Fibroblast of lung (primary cell): ENCODE data around the gene KRCC1. TPM values are rescaled to one million over a fixed set of nuclear protein-coding genes. Genes with fewer than 3 reads are reported as not detected.

Experiments used
- DNase-seq, 2 donors: peaks; one replicate each; pipeline versions ENCODE4 v3.0.0 to v3.0.0-alpha.2; 2010; ENCODE audit warnings: low read depth in 2 of 2
- H2AFZ ChIP-seq: 2 replicates; pipeline ENCODE4 v1.5.1; 2012; ENCODE audit warnings: low read length, control low read depth, inconsistent platforms
- H3K27ac ChIP-seq: 2 replicates; pipeline ENCODE4 v1.5.1; 2011; ENCODE audit warnings: low read length, control low read depth; ENCODE audit not compliant: insufficient read depth
- H3K27me3 ChIP-seq: 2 replicates; pipeline ENCODE4 v1.5.1; 2011; ENCODE audit warnings: mild to moderate bottlenecking, low read length; ENCODE audit not compliant: control insufficient read depth, insufficient read depth
- H3K36me3 ChIP-seq: 2 replicates; pipeline ENCODE4 v1.5.1; 2011; ENCODE audit warnings: low read length; ENCODE audit not compliant: control insufficient read depth, insufficient read depth
- H3K4me1 ChIP-seq: 2 replicates; pipeline ENCODE4 v1.5.1; 2011; ENCODE audit warnings: low read length; ENCODE audit not compliant: control insufficient read depth, insufficient read depth; ENCODE audit errors: extremely low read depth
- H3K4me2 ChIP-seq: 2 replicates; pipeline ENCODE4 v1.5.1; 2011; ENCODE audit warnings: low read length, control low read depth; ENCODE audit not compliant: insufficient read depth; ENCODE audit errors: extremely low read depth
- H3K4me3 ChIP-seq, 4 experiments: fragments of 200-600 bp in 1 of 4; sonication (generic) in 1 of 4; replicated peaks in 1 of 4; 2 replicates each; pipeline ENCODE4 v1.5.1; 2011 to 2016; ENCODE audit warnings: low read length in 4 of 4, low read depth in 3 of 4, mild to moderate bottlenecking in 3 of 4, control low read depth in 2 of 4, inconsistent platforms in 1 of 4, mixed read lengths in 1 of 4; ENCODE audit not compliant: insufficient read depth in 1 of 4; ENCODE audit errors: control extremely low read depth in 1 of 4
- H3K79me2 ChIP-seq: 2 replicates; pipeline ENCODE4 v1.5.1; 2012; ENCODE audit warnings: mild to moderate bottlenecking, low read length, inconsistent platforms; ENCODE audit not compliant: control insufficient read depth, insufficient read depth
- H3K9ac ChIP-seq: 2 replicates; pipeline ENCODE4 v1.5.1; 2011; ENCODE audit warnings: mild to moderate bottlenecking, low read length, control low read depth; ENCODE audit not compliant: insufficient read depth
- H3K9me3 ChIP-seq: 2 replicates; pipeline ENCODE4 v1.5.1; 2012; ENCODE audit warnings: low read depth, low read length; ENCODE audit not compliant: control insufficient read depth, insufficient read depth
- H4K20me1 ChIP-seq: 2 replicates; pipeline ENCODE4 v1.5.1; 2011; ENCODE audit warnings: low read length; ENCODE audit not compliant: control insufficient read depth, insufficient read depth; ENCODE audit errors: extremely low read depth
- EZH2 ChIP-seq: IDR thresholded peaks from 2 replicates; pipeline ENCODE4 v1.5.1; 2012; ENCODE audit warnings: low read length, control low read depth, mild to moderate bottlenecking; ENCODE audit errors: missing control alignments
- polyA plus RNA-seq, 2 donors: library from polyadenylated mRNA; depleted of rRNA in 1 of 2; stranded (reverse) in 1 of 2; unstranded in 1 of 2; fragments of >200 nt; gene quantifications; 2 replicates each; pipeline ENCODE4 v1.2.1, GENCODE V29; 2011 to 2012; ENCODE audit warnings: missing spikeins in 1 of 2
- total RNA-seq: library from RNA; depleted of rRNA; stranded (reverse); fragments of >200 nt; gene quantifications from 2 replicates; pipeline ENCODE4 v1.2.1, GENCODE V29; 2014
- TF ChIP-seq, protein P1 (sequence below), 2 donors: IDR thresholded peaks in 1 of 2; conservative IDR thresholded peaks in 1 of 2; 1 replicate in 1 of 2; 2 replicates in 1 of 2; pipeline ENCODE4 v1.5.1; 2011 to 2012; ENCODE audit warnings: low read length in 2 of 2, control low read depth in 1 of 2, inconsistent platforms in 1 of 2, low read depth in 1 of 2, mild to moderate bottlenecking in 1 of 2

KRCC1 gene
- total and polyA plus RNA-seq, 2 donors (not counting 1 experiment from before 2014, with no cell fraction given), result 39.3 to 44.4 TPM

DNA sequence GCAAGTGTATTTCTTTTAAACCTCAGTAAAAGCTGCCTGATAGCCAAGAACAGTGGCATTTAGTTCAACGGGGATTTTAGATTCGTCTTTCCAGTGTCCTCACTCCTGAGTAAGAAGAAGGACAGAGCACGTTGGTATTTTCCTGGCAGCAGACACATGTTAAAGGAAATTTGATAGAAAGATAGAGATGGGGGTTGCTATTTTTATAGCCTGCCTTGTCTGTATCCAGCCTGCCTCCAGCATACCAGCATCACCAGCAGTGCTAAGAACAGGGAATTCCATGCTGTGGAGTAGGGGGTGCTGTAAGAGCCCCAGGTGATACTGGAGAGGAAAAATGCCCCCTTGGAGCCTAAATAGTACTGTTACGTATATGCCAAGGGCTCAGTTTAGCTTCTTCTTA lies 11.0 kb upstream of the KRCC1 start:
- Histone ChIP-seq H3K9me3 (no peaks in the 10 kb centered on the region), H2AFZ (no peak overlapping the region), H3K9ac (no peak overlapping the region), H3K27ac (no peak overlapping the region), H3K4me2 (no peak overlapping the region), H3K36me3 (no peaks in the 10 kb centered on the region), H3K79me2 (no peaks in the 10 kb centered on the region), H3K4me1 (no peaks in the 10 kb centered on the region), H4K20me1 (no peaks in the 10 kb centered on the region), H3K27me3 (peaks cover 6% of the 10 kb centered on the region), H3K4me3 (no peak overlapping the region)
- TF ChIP-seq, protein P1, sequence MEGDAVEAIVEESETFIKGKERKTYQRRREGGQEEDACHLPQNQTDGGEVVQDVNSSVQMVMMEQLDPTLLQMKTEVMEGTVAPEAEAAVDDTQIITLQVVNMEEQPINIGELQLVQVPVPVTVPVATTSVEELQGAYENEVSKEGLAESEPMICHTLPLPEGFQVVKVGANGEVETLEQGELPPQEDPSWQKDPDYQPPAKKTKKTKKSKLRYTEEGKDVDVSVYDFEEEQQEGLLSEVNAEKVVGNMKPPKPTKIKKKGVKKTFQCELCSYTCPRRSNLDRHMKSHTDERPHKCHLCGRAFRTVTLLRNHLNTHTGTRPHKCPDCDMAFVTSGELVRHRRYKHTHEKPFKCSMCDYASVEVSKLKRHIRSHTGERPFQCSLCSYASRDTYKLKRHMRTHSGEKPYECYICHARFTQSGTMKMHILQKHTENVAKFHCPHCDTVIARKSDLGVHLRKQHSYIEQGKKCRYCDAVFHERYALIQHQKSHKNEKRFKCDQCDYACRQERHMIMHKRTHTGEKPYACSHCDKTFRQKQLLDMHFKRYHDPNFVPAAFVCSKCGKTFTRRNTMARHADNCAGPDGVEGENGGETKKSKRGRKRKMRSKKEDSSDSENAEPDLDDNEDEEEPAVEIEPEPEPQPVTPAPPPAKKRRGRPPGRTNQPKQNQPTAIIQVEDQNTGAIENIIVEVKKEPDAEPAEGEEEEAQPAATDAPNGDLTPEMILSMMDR (conservative IDR thresholded peaks at IDR 0.05 in 1 of 2, IDR thresholded peaks at IDR 0.05 in 1 of 2; ENCODE audit: low read depth in 1 of 2, low read length in 2 of 2), result no peak
- TF ChIP-seq EZH2, result no peak
- no peak for DNase-seq

DNA sequence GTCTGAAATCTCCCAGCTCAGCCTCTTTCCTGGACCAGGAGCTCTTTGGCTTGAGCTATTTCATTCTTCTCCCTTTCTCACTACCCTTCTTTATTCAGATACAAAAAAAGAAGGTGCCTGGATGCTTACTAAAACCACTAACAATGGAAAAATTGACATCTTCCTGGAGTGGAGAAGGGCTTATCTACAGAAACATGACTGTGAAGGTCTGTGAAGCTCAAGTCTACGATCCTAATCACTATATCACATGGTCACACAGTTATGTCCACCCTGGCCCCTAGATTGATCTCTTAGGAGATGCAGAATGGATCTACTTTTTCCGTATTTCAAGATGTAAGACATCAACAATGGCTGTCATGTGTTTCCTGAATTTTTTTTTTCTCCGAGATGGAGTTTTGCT lies 5.7 kb upstream of the KRCC1 start:
- no peak overlapping the region for H3K4me3 ChIP-seq
- no peaks in the 10 kb centered on the region for H4K20me1 ChIP-seq
- no peak overlapping the region for H3K9ac ChIP-seq
- DNase-seq, result no peak
- no peak overlapping the region for H3K27ac ChIP-seq
- no peaks in the 10 kb centered on the region for H3K79me2 ChIP-seq
- H3K27me3 ChIP-seq, result no peaks in the 10 kb centered on the region
- no peaks in the 10 kb centered on the region for H3K9me3 ChIP-seq
- TF ChIP-seq EZH2, result no peak
- TF ChIP-seq, protein P1 (conservative IDR thresholded peaks at IDR 0.05 in 1 of 2, IDR thresholded peaks at IDR 0.05 in 1 of 2; ENCODE audit: low read depth in 1 of 2, low read length in 2 of 2), result no peak
- H2AFZ ChIP-seq, result no peak overlapping the region
- no peaks in the 10 kb centered on the region for H3K4me1 ChIP-seq
- H3K4me2 ChIP-seq, result no peak overlapping the region
- H3K36me3 ChIP-seq, result no peaks in the 10 kb centered on the region

DNA sequence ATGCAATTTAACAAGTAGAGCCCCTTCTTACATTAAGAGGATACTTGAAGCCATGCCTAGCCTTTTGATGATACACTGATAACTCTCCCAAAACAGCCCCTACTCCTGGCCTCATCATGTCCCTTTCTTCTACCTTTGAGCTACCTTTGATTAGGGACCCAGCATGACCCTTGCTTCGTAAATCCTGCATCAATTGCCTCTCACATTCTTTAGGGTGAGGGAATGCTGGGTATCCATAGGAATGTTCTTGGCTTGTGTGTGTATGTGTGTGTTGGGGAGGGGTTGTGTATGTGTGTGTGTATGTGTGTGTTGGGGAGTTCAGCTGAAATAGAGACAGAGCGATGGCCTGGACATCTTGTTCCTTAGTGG lies 5.3 kb upstream of the KRCC1 start:
- no peak for DNase-seq
- Histone ChIP-seq H4K20me1 (no peaks in the 10 kb centered on the region), H3K4me1 (peaks cover 3% of the 10 kb centered on the region), H3K4me2 (no peak overlapping the region), H3K36me3 (no peaks in the 10 kb centered on the region), H3K79me2 (no peaks in the 10 kb centered on the region), H3K27ac (no peak overlapping the region), H3K4me3 (no peak overlapping the region), H3K9ac (no peak overlapping the region), H2AFZ (no peak overlapping the region), H3K9me3 (no peaks in the 10 kb centered on the region), H3K27me3 (no peaks in the 10 kb centered on the region)
- TF ChIP-seq, protein P1 (conservative IDR thresholded peaks at IDR 0.05 in 1 of 2, IDR thresholded peaks at IDR 0.05 in 1 of 2; ENCODE audit: low read depth in 1 of 2, low read length in 2 of 2), result no peak
- TF ChIP-seq EZH2, result no peak
